Nucleus accumbens (tissue), 56 donors: ENCODE data around the gene FNIP2.
A peak's percentile ranks its signal among the peaks of the same experiment; 100 is the strongest.
"Not testable (repeated sequence)": the region's sequence is repeated elsewhere in the genome, so short reads cannot be mapped to it uniquely, and the experiment has no call there.

Experiments
- DNase-seq, 56 donors: peaks; one replicate each; lab custom pipeline; 2025; lab: John Stamatoyannopoulos, UW

The FNIP2 gene

GRCh38 chr4:158811704-158812103 is 42.9 kb downstream of the FNIP2 start:
- DNase-seq: peak in 1 of 56 donors; percentile 29

- no peak for DNase-seq
Observed at GRCh38 chr4:158812133-158812532, 43.3 kb downstream of the FNIP2 start.

- DNase-seq: no peak
Observed at GRCh38 chr4:158812543-158812942, 43.7 kb downstream of the FNIP2 start.

GRCh38 chr4:158813113-158813512 is 44.3 kb downstream of the FNIP2 start:
- no peak for DNase-seq

- no peak for DNase-seq
Observed at GRCh38 chr4:158814207-158814606, 45.4 kb downstream of the FNIP2 start.

- no peak for DNase-seq
Observed at GRCh38 chr4:158814636-158815330, 46.0 kb downstream of the FNIP2 start.

GRCh38 chr4:158816955-158817354 is 48.1 kb downstream of the FNIP2 start:
- DNase-seq: no peak

- DNase-seq: no peak
Observed at GRCh38 chr4:158817562-158818296, 48.9 kb downstream of the FNIP2 start.

GRCh38 chr4:158818560-158819140 is 49.8 kb downstream of the FNIP2 start:
- DNase-seq: no peak

GRCh38 chr4:158819942-158820786 is 51.3 kb downstream of the FNIP2 start:
- no peak for DNase-seq

- DNase-seq: no peak
Observed at GRCh38 chr4:158821228-158821971, 52.6 kb downstream of the FNIP2 start.

- no peak for DNase-seq
Observed at GRCh38 chr4:158822348-158822747, 53.5 kb downstream of the FNIP2 start.

GRCh38 chr4:158823461-158823873 is 54.6 kb downstream of the FNIP2 start:
- DNase-seq: no peak

- DNase-seq: no peak
Observed at GRCh38 chr4:158824425-158825274, 55.8 kb downstream of the FNIP2 start.

- DNase-seq: no peak
Observed at GRCh38 chr4:158825433-158826036, 56.7 kb downstream of the FNIP2 start.

- no peak for DNase-seq
Observed at GRCh38 chr4:158826057-158826456, 57.2 kb downstream of the FNIP2 start.

GRCh38 chr4:158826882-158827281 is 58.1 kb downstream of the FNIP2 start:
- DNase-seq: no peak

- no peak for DNase-seq
Observed at GRCh38 chr4:158827543-158827981, 58.7 kb downstream of the FNIP2 start.

GRCh38 chr4:158828151-158828550 is 59.3 kb downstream of the FNIP2 start:
- not testable (repeated sequence) for DNase-seq
